ENCODE data around the gene MAP3K5. TPM values are rescaled to one million over a fixed set of nuclear protein-coding genes. Genes with fewer than 3 reads are reported as not detected.
"Not testable (repeated sequence)": the region's sequence is repeated elsewhere in the genome, so short reads cannot be mapped to it uniquely, and the experiment has no call there.

The MAP3K5 gene
- total RNA-seq, 1 donor from 2014 or later = 4.7 TPM

GRCh38 chr6:136763716-136764516 is 28.4 kb downstream of the MAP3K5 start:
- TF ChIP-seq CTCF (conservative IDR thresholded peaks at IDR 0.05) = no peak
- no peak for DNase-seq (ENCODE audit: extremely low spot score, unreplicated experiment)
- H3K36me3 Mint-ChIP-seq = no peaks in the 10 kb centered on the region
- peaks cover 17% of the 10 kb centered on the region for H3K4me1 Mint-ChIP-seq (ENCODE audit: unreplicated experiment)
- H3K4me3 Mint-ChIP-seq = no peak overlapping the region
- no peaks in the 10 kb centered on the region for H3K27me3 Mint-ChIP-seq
- H3K27ac Mint-ChIP-seq = no peak overlapping the region
- peaks cover under 1% of the 10 kb centered on the region for H3K9me3 Mint-ChIP-seq

GRCh38 chr6:136763255-136763654 is 29.0 kb downstream of the MAP3K5 start:
- no peaks in the 10 kb centered on the region for H3K36me3 Mint-ChIP-seq
- H3K9me3 Mint-ChIP-seq = no peaks in the 10 kb centered on the region
- no peak overlapping the region for H3K4me3 Mint-ChIP-seq
- no peak for TF ChIP-seq CTCF (conservative IDR thresholded peaks at IDR 0.05)
- peaks cover 17% of the 10 kb centered on the region for H3K4me1 Mint-ChIP-seq (ENCODE audit: unreplicated experiment)
- no peak for DNase-seq (ENCODE audit: extremely low spot score, unreplicated experiment)
- no peaks in the 10 kb centered on the region for H3K27me3 Mint-ChIP-seq
- no peak overlapping the region for H3K27ac Mint-ChIP-seq

- DNase-seq (ENCODE audit: extremely low spot score, unreplicated experiment) = no peak
- no peak for TF ChIP-seq CTCF (conservative IDR thresholded peaks at IDR 0.05)
- Mint-ChIP-seq H3K9me3 (no peaks in the 10 kb centered on the region), H3K27me3 (no peaks in the 10 kb centered on the region), H3K4me3 (no peak overlapping the region), H3K36me3 (no peaks in the 10 kb centered on the region), H3K4me1 (ENCODE audit: unreplicated experiment) (peaks cover 17% of the 10 kb centered on the region), H3K27ac (no peak overlapping the region)
Observed at GRCh38 chr6:136762022-136762975, 30.0 kb downstream of the MAP3K5 start.

GRCh38 chr6:136761227-136761922 is 30.9 kb downstream of the MAP3K5 start:
- no peak for TF ChIP-seq CTCF (conservative IDR thresholded peaks at IDR 0.05)
- Mint-ChIP-seq H3K27ac (no peak overlapping the region), H3K4me3 (peak overlapping the region; percentile 26), H3K36me3 (no peaks in the 10 kb centered on the region), H3K27me3 (no peaks in the 10 kb centered on the region), H3K9me3 (no peaks in the 10 kb centered on the region), H3K4me1 (ENCODE audit: unreplicated experiment) (peaks cover 17% of the 10 kb centered on the region)
- DNase-seq (ENCODE audit: extremely low spot score, unreplicated experiment) = no peak

- not testable (repeated sequence) for H3K9me3 Mint-ChIP-seq; H3K4me3 Mint-ChIP-seq; H3K36me3 Mint-ChIP-seq; H3K27me3 Mint-ChIP-seq; DNase-seq (ENCODE audit: extremely low spot score, unreplicated experiment); H3K27ac Mint-ChIP-seq
- peaks cover 17% of the 10 kb centered on the region for H3K4me1 Mint-ChIP-seq (ENCODE audit: unreplicated experiment)
Observed at GRCh38 chr6:136760781-136761180, 31.5 kb downstream of the MAP3K5 start.

Data from type B pancreatic cell (in vitro differentiated cells).